ENCODE data around the gene SORCS2.

Gene SORCS2

DNA sequence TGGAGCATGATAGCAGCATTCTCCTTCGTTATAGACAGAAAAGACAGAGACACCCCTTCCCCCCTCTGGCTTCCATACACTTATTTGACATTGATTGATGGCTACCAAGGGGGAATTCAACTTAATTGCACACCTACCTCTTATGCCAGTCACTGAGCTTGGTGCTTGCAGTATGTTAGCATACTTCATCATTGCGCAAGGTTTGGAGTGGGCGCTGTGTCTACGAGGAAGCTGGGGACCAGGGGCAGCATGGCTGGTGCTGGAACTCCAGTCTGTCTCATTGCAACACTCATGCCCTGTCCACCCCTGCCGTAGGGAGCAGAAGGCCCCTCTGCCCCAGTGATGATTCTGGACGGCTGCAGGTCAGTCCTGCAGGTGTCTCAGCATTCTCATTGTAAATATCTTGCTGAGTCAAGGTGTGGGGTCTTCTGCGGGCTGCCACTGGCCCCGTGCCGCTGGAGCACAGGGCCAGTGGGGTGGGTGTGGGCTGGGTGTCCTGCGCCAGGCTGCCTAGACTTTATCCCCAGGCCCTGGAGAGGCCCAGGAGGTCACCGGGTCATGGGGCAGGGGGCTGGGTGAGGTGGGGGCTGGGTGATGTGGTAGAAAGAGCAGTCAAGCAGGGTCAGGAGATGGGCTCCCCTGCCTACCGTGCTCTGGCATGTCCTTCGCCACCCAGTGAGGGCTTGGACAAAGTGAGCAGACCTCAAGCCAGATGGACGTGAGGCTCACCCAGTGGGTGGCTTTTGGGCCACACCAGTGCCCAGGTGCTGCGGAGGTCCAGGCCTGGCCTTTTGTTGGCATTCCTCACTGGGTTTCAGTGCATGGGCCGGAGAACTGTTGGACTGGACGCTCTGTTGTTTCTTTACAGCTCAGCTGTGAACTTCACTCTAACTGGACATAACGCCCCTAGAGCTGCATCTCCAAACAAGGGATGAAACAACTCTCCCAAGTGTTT, 156.9 kb downstream of the SORCS2 start:
- TF ChIP-seq CTCF (IDR thresholded peaks at IDR 0.05; ENCODE audit: insufficient read depth, low read length, poor library complexity, severe bottlenecking): no peak
- no peak for DNase-seq (ENCODE audit: extremely low read depth, insufficient read length)

GRCh38 chr4:7350396-7350795, 158.1 kb downstream of the SORCS2 start:
- Histone ChIP-seq H3K4me3 (replicated peaks; ENCODE audit: low read depth, low read length) (no peak overlapping the region), H3K27me3 (replicated peaks; ENCODE audit: control insufficient read depth, insufficient read depth, low read length) (no peaks in the 10 kb centered on the region; the same call in none of the 2 replicates), H3K36me3 (ENCODE audit: control insufficient read depth, insufficient read depth, low read length) (no peaks in the 10 kb centered on the region)
- DNase-seq (ENCODE audit: extremely low read depth, insufficient read length): no peak
- TF ChIP-seq CTCF (IDR thresholded peaks at IDR 0.05; ENCODE audit: insufficient read depth, low read length, poor library complexity, severe bottlenecking): no peak

More for the DNA sequence above, 156.9 kb downstream of the SORCS2 start:
- Histone ChIP-seq H3K36me3 (ENCODE audit: control insufficient read depth, insufficient read depth, low read length) (no peaks in the 10 kb centered on the region), H3K4me3 (replicated peaks; ENCODE audit: low read depth, low read length) (no peak overlapping the region), H3K27me3 (replicated peaks; ENCODE audit: control insufficient read depth, insufficient read depth, low read length) (no peaks in the 10 kb centered on the region; the same call in none of the 2 replicates)

DNA sequence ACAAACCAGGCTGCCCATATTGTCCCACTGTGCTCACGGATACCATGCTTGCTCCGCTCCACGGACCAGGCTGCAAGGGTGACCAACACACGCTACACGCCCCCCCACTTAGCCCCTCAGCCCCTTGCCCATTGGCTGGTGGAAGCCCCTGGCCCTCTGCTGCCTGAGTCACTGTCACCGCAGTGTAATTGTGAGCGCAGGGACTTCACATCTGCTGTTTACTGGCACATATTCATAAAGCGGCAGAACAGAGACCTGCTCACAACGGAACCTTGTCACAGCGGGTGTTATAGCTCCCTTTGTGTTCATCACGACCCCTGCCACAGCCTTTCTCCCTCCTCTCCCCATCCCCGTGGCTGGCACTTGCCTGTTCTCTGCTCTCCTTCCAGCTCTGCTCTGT, 158.7 kb downstream of the SORCS2 start:
- no peaks in the 10 kb centered on the region for H3K36me3 ChIP-seq (ENCODE audit: control insufficient read depth, insufficient read depth, low read length)
- no peak for DNase-seq (ENCODE audit: extremely low read depth, insufficient read length)
- no peak overlapping the region for H3K4me3 ChIP-seq (replicated peaks; ENCODE audit: low read depth, low read length)
- no peaks in the 10 kb centered on the region; the same call in none of the 2 replicates for H3K27me3 ChIP-seq (replicated peaks; ENCODE audit: control insufficient read depth, insufficient read depth, low read length)
- TF ChIP-seq CTCF (IDR thresholded peaks at IDR 0.05; ENCODE audit: insufficient read depth, low read length, poor library complexity, severe bottlenecking): no peak

DNA sequence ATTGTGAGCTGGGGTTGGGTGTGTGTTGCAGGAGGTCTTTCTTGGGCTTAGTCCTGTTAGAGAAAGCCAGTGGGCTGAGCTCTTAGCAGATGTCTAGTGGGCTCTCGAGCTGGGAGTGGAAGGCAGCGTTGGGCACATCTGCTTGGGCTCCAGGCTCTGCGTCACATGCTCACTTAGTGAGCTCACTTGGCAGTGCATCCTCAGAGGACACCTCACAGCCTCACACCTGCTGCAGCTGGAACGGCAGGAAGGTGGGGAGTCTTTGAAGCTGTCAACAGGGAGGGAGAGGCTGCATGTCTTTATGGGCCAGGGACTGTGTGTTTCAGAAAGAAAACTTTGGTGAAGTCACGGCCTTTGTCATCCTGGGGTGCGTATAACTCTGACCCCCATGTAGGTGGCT, 160.1 kb downstream of the SORCS2 start:
- no peak for TF ChIP-seq CTCF (IDR thresholded peaks at IDR 0.05; ENCODE audit: insufficient read depth, low read length, poor library complexity, severe bottlenecking)

DNA sequence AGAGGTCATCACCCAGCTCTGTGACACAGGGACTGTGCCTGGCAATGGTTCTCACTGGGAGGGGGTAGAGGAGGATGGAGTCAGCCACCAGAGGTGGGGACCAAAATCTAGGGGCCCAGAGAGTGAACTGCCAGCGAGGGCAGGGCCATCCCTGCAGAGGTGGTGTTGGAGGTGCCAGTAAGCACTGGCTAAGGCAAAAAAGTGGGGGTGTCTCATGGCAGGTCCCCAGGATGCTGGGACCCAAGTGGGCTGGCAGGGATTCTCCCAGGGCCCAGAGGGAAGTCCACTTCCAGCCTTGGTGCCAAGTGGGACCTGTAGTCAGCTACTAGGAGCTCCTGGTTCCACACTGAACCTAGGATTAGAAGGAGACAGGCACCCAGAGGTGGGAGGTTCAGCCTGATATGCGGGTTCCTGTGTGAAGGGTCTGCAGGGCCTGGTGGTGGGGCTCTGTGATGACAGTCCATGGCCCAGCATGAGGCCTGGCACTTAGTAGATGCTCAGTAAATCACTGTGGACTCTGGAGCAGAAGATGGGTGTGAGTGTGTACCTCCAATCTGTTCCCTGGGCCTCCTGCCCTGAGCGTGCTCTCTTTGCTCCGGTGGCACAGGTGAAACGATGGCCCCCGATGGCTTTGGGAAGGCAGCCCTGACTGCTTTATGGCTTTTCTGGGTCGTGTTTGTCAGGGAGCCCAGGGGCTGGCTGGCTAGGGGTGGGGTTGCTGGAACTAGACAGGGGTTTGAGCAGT, 160.9 kb downstream of the SORCS2 start:
- H3K4me3 ChIP-seq (replicated peaks; ENCODE audit: low read depth, low read length): no peak overlapping the region
- TF ChIP-seq CTCF (IDR thresholded peaks at IDR 0.05; ENCODE audit: insufficient read depth, low read length, poor library complexity, severe bottlenecking): no peak
- no peaks in the 10 kb centered on the region for H3K36me3 ChIP-seq (ENCODE audit: control insufficient read depth, insufficient read depth, low read length)
- H3K27me3 ChIP-seq (replicated peaks; ENCODE audit: control insufficient read depth, insufficient read depth, low read length): no peaks in the 10 kb centered on the region; the same call in none of the 2 replicates
- DNase-seq (ENCODE audit: extremely low read depth, insufficient read length): no peak

More for the DNA sequence above, 160.1 kb downstream of the SORCS2 start:
- no peak for DNase-seq (ENCODE audit: extremely low read depth, insufficient read length)
- Histone ChIP-seq H3K27me3 (replicated peaks; ENCODE audit: control insufficient read depth, insufficient read depth, low read length) (no peaks in the 10 kb centered on the region; the same call in none of the 2 replicates), H3K36me3 (ENCODE audit: control insufficient read depth, insufficient read depth, low read length) (no peaks in the 10 kb centered on the region), H3K4me3 (replicated peaks; ENCODE audit: low read depth, low read length) (no peak overlapping the region)

Data from GM06990 (cell line).